ENCODE data around the gene AMZ2. TPM values are rescaled to one million over a fixed set of nuclear protein-coding genes. Genes with fewer than 3 reads are reported as not detected.
"Not testable (repeated sequence)": the region's sequence is repeated elsewhere in the genome, so short reads cannot be mapped to it uniquely, and the experiment has no call there.

Gene AMZ2
- total RNA-seq, 1 experiment from 2014 or later: 136 TPM

DNA sequence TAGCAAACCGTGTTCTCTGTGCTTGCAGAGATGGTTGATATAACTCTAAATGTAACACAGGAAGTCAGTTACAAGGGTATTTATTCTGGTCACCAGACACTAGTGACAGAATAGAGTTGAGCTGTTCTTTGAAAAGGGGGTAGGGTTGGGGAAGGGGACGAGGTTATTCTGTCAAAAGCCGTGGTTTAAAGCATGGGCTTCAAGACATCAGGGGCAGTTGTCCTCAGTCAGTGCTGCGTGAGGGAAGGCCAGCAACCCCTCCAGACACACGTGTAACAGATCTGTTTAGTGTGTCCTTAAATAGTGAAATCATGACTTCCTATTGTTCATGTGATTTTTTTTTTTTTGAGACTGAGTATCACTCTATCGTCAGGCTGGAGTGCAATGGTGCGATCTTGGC, 5.6 kb downstream of the AMZ2 start:
- not testable (repeated sequence) for H3K9me3 ChIP-seq (ENCODE audit: low read length); H3K9me2 ChIP-seq (replicated peaks; ENCODE audit: insufficient read depth, low read length); H3K9ac ChIP-seq (ENCODE audit: low read length); H3K27me3 ChIP-seq (ENCODE audit: low read length); DNase-seq; H4K20me1 ChIP-seq (ENCODE audit: insufficient read depth, low read depth, low read length); H2AFZ ChIP-seq (ENCODE audit: low read length); H3K4me3 ChIP-seq (ENCODE audit: low read length)
- Histone ChIP-seq H3K79me2 (ENCODE audit: low read length) (peaks cover 33% of the 10 kb centered on the region), H3K36me3 (ENCODE audit: insufficient read depth, low read length) (peaks cover 59% of the 10 kb centered on the region), H3K27ac (ENCODE audit: low read length) (peak overlapping the region; percentile 98), H3K4me1 (ENCODE audit: low read length) (peaks cover 89% of the 10 kb centered on the region), H3K4me2 (ENCODE audit: low read depth, low read length, poor library complexity, severe bottlenecking) (peak overlapping the region; percentile 32)

DNA sequence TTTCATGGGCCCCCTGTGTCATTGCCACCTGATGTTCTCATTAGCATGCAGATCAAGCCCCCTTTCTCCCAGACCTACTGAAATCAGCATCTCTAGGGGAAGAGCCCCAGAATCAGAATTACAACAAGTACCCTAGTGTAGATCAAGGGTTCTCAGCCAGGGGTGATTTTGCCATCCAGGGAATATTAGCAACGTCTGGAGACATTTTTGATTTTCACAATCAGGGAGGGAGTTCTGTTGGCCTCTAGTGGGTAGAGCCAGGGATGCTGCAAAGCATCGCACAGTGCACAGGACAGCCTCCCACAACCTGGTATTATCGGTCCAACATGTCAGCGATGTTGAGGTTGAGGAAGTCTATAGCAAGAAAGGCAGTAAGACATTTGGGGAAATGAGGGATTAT, 7.3 kb downstream of the AMZ2 start:
- Histone ChIP-seq H3K79me2 (ENCODE audit: low read length) (peaks cover 16% of the 10 kb centered on the region), H3K9ac (ENCODE audit: low read length) (peak overlapping the region; percentile 19; the same call in 1 of the 2 replicates), H3K27me3 (ENCODE audit: low read length) (no peaks in the 10 kb centered on the region), H3K4me1 (ENCODE audit: low read length) (peaks cover 87% of the 10 kb centered on the region), H2AFZ (ENCODE audit: low read length) (no peak overlapping the region), H3K4me2 (ENCODE audit: low read depth, low read length, poor library complexity, severe bottlenecking) (no peak overlapping the region), H3K9me3 (ENCODE audit: low read length) (no peaks in the 10 kb centered on the region), H3K36me3 (ENCODE audit: insufficient read depth, low read length) (peaks cover 58% of the 10 kb centered on the region), H3K9me2 (replicated peaks; ENCODE audit: insufficient read depth, low read length) (no peaks in the 10 kb centered on the region), H3K27ac (ENCODE audit: low read length) (peak overlapping the region; percentile 98), H3K4me3 (ENCODE audit: low read length) (no peak overlapping the region), H4K20me1 (ENCODE audit: insufficient read depth, low read depth, low read length) (no peaks in the 10 kb centered on the region)
- DNase-seq: no peak

DNA sequence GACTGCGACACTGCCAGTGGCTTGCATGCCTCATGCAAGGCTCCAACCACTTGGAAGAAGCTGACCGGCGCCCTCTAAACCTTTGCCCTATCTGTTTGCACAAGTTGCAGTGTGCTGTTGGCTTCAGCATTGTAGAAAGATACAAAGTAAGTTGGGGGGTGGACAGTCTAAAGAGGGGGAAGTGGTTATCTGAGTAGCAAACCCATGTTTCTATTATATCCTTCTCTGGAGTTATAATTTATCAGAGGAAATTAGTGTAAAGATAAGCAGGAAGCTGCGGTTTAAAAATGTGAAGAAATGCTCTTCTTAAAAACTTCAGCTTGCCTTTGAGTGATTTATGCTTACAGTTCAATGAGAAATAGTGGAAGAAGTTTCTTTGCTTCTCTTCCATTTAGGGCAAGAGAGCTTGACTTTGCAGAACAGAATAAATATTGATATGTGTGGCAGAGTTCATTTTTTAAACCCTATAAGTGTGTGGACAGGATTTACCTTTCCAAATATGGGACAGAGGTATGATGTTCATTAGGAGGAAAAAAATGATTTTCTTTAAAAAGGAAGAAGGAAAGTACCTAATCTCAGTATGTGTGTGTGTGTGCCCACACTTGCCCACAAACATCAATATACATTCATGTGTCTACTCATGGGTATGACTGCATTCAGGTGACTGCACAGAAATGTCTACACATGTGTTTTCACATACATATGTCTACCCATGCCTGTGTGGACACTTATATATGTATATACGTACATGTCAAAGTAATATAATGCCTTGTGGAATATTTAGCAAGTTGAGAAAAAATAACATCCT, 8.1 kb downstream of the AMZ2 start:
- peak overlapping the region; percentile 98 for H3K27ac ChIP-seq (ENCODE audit: low read length)
- H3K79me2 ChIP-seq (ENCODE audit: low read length): peaks cover 10% of the 10 kb centered on the region
- no peaks in the 10 kb centered on the region for H3K27me3 ChIP-seq (ENCODE audit: low read length)
- H4K20me1 ChIP-seq (ENCODE audit: insufficient read depth, low read depth, low read length): no peaks in the 10 kb centered on the region
- no peaks in the 10 kb centered on the region for H3K9me2 ChIP-seq (replicated peaks; ENCODE audit: insufficient read depth, low read length)
- no peaks in the 10 kb centered on the region for H3K9me3 ChIP-seq (ENCODE audit: low read length)
- H3K4me2 ChIP-seq (ENCODE audit: low read depth, low read length, poor library complexity, severe bottlenecking): no peak overlapping the region
- no peak for DNase-seq
- no peak overlapping the region for H3K4me3 ChIP-seq (ENCODE audit: low read length)
- H3K9ac ChIP-seq (ENCODE audit: low read length): peak overlapping the region; percentile 28; the same call in 1 of the 2 replicates
- peaks cover 82% of the 10 kb centered on the region for H3K4me1 ChIP-seq (ENCODE audit: low read length)
- peaks cover 50% of the 10 kb centered on the region for H3K36me3 ChIP-seq (ENCODE audit: insufficient read depth, low read length)
- H2AFZ ChIP-seq (ENCODE audit: low read length): no peak overlapping the region

DNA sequence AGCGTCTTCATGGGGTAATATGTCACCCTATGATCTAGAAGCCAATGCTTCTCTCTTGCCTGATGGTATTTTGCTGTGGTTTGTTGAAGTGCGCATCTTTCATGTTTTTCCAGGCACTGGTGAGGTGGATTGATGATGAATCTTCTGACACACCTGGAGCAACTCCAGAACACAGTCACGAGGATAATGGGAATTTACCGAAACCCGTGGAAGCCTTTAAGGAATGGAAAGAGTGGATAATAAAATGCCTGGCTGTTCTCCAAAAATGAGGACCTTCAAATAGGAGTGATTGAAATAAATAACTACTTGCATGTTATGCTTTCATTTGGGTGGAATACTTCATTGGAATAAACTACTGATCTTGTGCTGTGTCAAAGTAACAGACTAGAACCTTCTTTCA, 8.9 kb downstream of the AMZ2 start:
- not testable (repeated sequence) for H3K27me3 ChIP-seq (ENCODE audit: low read length); H3K9me2 ChIP-seq (replicated peaks; ENCODE audit: insufficient read depth, low read length); H4K20me1 ChIP-seq (ENCODE audit: insufficient read depth, low read depth, low read length); H3K79me2 ChIP-seq (ENCODE audit: low read length); H3K9me3 ChIP-seq (ENCODE audit: low read length); H3K9ac ChIP-seq (ENCODE audit: low read length); H3K4me3 ChIP-seq (ENCODE audit: low read length); DNase-seq; H3K4me2 ChIP-seq (ENCODE audit: low read depth, low read length, poor library complexity, severe bottlenecking); H2AFZ ChIP-seq (ENCODE audit: low read length)
- peaks cover 77% of the 10 kb centered on the region for H3K4me1 ChIP-seq (ENCODE audit: low read length)
- H3K36me3 ChIP-seq (ENCODE audit: insufficient read depth, low read length): peaks cover 42% of the 10 kb centered on the region
- peak overlapping the region; percentile 98 for H3K27ac ChIP-seq (ENCODE audit: low read length)

DNA sequence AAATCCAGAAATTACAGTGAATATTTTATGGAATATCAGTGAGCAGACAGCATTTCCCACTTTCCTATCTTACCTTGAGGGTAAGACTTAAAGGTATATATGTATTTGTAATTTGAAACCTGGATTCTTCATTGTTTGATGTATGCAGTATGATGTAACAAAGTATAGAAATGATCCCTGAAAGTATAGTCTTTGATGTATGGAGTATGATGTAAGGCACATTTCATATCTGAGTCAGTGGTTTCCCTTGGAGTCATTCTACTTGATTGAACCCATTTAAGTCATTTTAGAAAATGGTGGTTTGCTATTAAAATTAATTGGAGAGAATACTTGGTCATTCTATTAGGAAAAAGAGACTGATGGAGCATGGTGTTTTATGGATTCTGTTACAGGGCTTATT, 10.1 kb downstream of the AMZ2 start:
- Histone ChIP-seq H3K27ac (ENCODE audit: low read length) (peak overlapping the region; percentile 98), H3K9me2 (replicated peaks; ENCODE audit: insufficient read depth, low read length) (no peaks in the 10 kb centered on the region), H3K4me3 (ENCODE audit: low read length) (no peak overlapping the region), H3K79me2 (ENCODE audit: low read length) (0 out of 2 replicates have a peak, but pooled peaks cover 3% of the 10 kb centered on the region), H4K20me1 (ENCODE audit: insufficient read depth, low read depth, low read length) (no peaks in the 10 kb centered on the region), H3K9ac (ENCODE audit: low read length) (peak overlapping the region; percentile 61), H3K4me1 (ENCODE audit: low read length) (peaks cover 69% of the 10 kb centered on the region), H3K27me3 (ENCODE audit: low read length) (no peaks in the 10 kb centered on the region), H2AFZ (ENCODE audit: low read length) (no peak overlapping the region), H3K4me2 (ENCODE audit: low read depth, low read length, poor library complexity, severe bottlenecking) (peak overlapping the region; percentile 60), H3K36me3 (ENCODE audit: insufficient read depth, low read length) (peaks cover 30% of the 10 kb centered on the region), H3K9me3 (ENCODE audit: low read length) (no peaks in the 10 kb centered on the region)
- no peak for DNase-seq

DNA sequence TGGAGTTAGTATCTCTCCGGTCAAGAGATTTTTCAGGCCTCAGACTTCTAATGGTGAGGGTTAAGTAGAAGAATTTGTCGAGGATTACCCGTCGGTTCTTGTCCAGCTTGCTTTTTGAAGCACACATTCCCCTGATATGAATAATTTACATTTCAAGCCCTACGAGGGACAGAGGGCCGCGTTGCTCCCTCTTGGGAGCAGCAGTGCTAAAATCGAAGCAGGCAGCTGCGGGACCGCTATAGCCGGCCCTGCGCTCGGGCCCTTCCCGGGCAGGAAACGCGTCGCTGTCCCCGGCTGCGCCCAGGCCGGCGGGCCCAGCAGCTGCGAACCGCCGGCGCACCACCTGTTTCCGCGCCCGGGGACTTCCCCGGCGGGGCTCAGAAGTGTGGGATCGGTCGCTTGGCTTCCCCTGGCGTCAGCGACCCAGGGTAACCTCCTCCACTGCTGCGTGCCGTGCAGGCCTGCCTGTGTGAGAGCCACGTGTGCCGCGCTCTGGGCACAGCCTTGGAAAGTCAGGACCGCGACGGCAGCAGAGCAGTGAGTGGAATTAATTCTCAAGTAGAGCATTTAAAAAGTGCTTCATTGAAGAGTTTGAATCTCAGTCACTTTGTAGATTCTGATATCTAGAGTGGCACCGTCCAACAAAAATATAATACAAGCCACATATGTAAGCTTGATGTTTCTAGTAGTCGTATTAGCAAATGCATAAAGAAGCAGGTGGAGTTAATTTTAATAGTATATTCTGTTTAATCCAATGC, 11.2 kb downstream of the AMZ2 start:
- peak overlapping the region; percentile 60 for H3K4me2 ChIP-seq (ENCODE audit: low read depth, low read length, poor library complexity, severe bottlenecking)
- H3K27ac ChIP-seq (ENCODE audit: low read length): peak overlapping the region; percentile 98
- H3K79me2 ChIP-seq (ENCODE audit: low read length); H3K9me3 ChIP-seq (ENCODE audit: low read length); H4K20me1 ChIP-seq (ENCODE audit: insufficient read depth, low read depth, low read length); H3K9me2 ChIP-seq (replicated peaks; ENCODE audit: insufficient read depth, low read length); H2AFZ ChIP-seq (ENCODE audit: low read length); H3K27me3 ChIP-seq (ENCODE audit: low read length): not testable (repeated sequence)
- peak overlapping the region; percentile 62 for H3K9ac ChIP-seq (ENCODE audit: low read length)
- H3K4me1 ChIP-seq (ENCODE audit: low read length): peaks cover 66% of the 10 kb centered on the region
- peaks cover 25% of the 10 kb centered on the region for H3K36me3 ChIP-seq (ENCODE audit: insufficient read depth, low read length)
- H3K4me3 ChIP-seq (ENCODE audit: low read length): peak overlapping the region; percentile 37; the same call in 1 of the 2 replicates
- DNase-seq: peak; percentile 87

DNA sequence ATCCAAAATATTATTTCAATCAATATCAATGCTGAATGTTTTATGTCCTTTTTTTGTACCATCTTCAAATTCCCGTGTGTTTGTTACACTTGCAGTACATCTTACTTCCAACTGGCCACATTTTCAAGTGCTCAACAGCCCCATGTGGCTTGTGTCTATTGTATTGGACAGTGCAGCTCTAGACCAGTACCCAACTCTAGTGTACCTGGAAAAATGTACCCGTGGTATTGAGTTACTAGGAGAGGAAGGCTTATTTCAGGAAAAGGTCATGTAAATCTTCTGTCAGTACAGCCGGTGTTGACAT, 11.8 kb downstream of the AMZ2 start:
- H3K79me2 ChIP-seq (ENCODE audit: low read length); H4K20me1 ChIP-seq (ENCODE audit: insufficient read depth, low read depth, low read length); H3K9me2 ChIP-seq (replicated peaks; ENCODE audit: insufficient read depth, low read length); H3K9me3 ChIP-seq (ENCODE audit: low read length); H2AFZ ChIP-seq (ENCODE audit: low read length); H3K27me3 ChIP-seq (ENCODE audit: low read length): not testable (repeated sequence)
- H3K4me1 ChIP-seq (ENCODE audit: low read length): peaks cover 61% of the 10 kb centered on the region
- H3K4me2 ChIP-seq (ENCODE audit: low read depth, low read length, poor library complexity, severe bottlenecking): peak overlapping the region; percentile 58
- peak overlapping the region; percentile 62 for H3K9ac ChIP-seq (ENCODE audit: low read length)
- H3K36me3 ChIP-seq (ENCODE audit: insufficient read depth, low read length): peaks cover 20% of the 10 kb centered on the region
- H3K27ac ChIP-seq (ENCODE audit: low read length): peak overlapping the region; percentile 98
- H3K4me3 ChIP-seq (ENCODE audit: low read length): peak overlapping the region; percentile 10; the same call in 1 of the 2 replicates
- peak; percentile 72 for DNase-seq

DNA sequence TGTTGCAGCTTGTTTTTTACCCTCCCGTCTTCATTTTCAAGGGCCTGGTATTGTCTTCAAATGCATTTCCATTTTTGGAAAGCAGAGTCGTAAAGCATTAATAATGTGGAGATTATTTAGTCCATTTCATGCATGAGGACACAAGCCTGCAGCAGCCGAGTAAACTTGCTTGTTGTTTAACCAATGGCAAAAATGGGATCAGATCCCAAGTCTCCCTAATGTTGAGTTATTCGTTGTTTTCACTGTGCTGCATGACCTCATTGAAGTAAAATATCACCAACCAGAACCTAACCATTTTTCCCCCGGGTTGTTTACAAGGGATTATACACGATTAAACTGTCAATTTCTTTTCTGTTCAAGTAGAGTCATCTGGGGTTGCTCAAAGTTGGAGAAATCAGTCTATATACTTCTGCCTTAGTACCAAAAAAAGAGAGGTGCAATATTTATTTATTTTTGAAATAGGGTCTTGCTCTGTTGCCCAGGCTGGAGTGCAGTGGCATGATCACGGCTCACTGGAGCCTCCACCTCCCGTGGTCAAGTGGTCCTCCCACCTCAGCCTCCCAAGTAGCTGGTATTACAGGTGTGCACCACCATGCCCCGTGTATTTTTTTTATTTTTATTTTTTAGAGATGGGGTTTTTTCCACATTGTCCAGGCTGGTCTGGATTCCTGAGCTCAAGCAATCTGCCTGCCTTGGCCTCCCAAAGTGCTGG, 12.4 kb downstream of the AMZ2 start:
- H3K9me2 ChIP-seq (replicated peaks; ENCODE audit: insufficient read depth, low read length): no peaks in the 10 kb centered on the region
- peaks cover 16% of the 10 kb centered on the region for H3K36me3 ChIP-seq (ENCODE audit: insufficient read depth, low read length)
- H3K4me1 ChIP-seq (ENCODE audit: low read length): peaks cover 55% of the 10 kb centered on the region
- no peaks in the 10 kb centered on the region for H3K9me3 ChIP-seq (ENCODE audit: low read length)
- no peak overlapping the region for H2AFZ ChIP-seq (ENCODE audit: low read length)
- peak overlapping the region; percentile 58 for H3K4me2 ChIP-seq (ENCODE audit: low read depth, low read length, poor library complexity, severe bottlenecking)
- peak overlapping the region; percentile 10; the same call in 1 of the 2 replicates for H3K4me3 ChIP-seq (ENCODE audit: low read length)
- no peaks in the 10 kb centered on the region for H3K27me3 ChIP-seq (ENCODE audit: low read length)
- DNase-seq: no peak
- H4K20me1 ChIP-seq (ENCODE audit: insufficient read depth, low read depth, low read length): no peaks in the 10 kb centered on the region
- H3K27ac ChIP-seq (ENCODE audit: low read length): peak overlapping the region; percentile 98
- peak overlapping the region; percentile 62 for H3K9ac ChIP-seq (ENCODE audit: low read length)
- H3K79me2 ChIP-seq (ENCODE audit: low read length): 0 out of 2 replicates have a peak, but pooled peaks cover 3% of the 10 kb centered on the region

Data from Karpas-422 (cell line).